ENCODE data around the gene MRGPRF.

The MRGPRF gene

DNA sequence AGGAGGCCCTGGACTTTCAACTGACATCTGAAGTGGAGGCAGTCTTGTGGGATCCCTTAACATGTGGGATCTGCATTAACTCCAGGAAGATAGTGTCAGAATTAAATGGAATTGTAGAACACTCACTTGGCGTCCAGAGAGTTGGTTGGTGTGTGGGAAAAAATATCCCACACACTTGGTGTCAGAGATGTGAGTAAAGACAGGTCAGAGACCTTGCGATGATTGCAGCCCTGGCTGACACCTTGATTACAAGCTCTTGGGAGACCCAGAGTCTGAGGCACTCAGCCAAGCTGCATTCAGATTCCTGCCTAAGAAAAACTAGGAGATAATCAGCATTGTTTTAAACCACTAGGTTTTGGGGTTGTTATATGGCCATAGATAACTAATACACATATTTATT is 28.5 kb upstream of the MRGPRF start:
- no peak for TF ChIP-seq GATA1 (IDR thresholded peaks at IDR 0.05; ENCODE audit: low read depth, low read length)
- TF ChIP-seq POLR2A (IDR thresholded peaks at IDR 0.05; ENCODE audit: low read length), result no peak
- no peak for DNase-seq

DNA sequence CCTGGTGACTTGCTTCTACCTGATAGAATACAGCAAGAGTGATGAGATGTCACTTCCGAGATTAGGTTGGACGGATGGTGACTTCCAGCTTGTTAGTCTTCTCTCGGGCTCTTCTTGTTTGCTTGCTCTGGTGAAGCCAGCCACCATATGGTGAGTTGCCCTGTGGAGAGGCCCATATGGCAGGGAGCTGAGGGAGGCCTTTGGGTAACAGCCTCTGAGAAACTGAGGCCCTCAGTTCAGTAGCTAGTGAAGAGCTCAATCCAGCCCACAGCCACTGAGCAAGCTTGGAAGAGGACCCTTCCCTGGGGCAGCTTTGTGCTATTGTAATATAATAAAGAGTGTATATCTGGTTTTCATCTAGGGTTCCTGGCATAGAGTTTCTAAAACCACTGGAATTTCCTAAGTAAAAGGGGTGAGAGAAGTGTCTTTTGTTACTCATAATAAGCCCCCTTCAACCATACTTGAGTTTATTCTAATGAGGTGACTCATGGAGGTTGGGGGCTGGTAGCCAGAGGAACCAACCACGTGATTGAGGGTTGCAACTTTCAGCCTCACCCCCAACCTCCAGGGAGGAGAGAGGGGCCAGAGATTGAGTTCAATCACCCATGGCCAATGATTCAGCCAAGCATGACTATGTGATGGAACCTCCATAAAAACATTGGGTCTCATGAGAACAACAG is 27.7 kb upstream of the MRGPRF start:
- DNase-seq, result no peak
- TF ChIP-seq POLR2A (IDR thresholded peaks at IDR 0.05; ENCODE audit: low read length), result no peak

DNA sequence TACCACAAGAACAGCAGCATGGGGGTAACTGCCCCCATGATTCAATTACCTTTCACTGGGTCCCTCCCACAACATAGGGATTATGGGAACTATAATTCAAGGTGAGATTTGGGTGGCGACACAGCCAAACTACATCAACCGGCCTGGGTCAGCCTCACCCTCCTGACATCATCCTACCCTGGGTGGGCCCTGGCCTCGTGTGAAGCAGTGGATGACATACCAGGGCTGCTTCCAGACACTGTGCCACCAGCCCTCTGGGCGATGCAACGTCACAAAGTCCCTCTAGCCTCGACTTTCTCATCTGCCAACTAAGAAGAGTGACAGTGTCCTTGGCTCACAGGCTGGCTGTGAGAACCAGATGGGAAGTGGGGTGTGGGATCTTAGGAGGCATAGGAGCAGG is 27.0 kb upstream of the MRGPRF start:
- DNase-seq, result no peak
- no peak for TF ChIP-seq POLR2A (IDR thresholded peaks at IDR 0.05; ENCODE audit: low read length)
- no peak for TF ChIP-seq GATA1 (IDR thresholded peaks at IDR 0.05; ENCODE audit: low read depth, low read length)

DNA sequence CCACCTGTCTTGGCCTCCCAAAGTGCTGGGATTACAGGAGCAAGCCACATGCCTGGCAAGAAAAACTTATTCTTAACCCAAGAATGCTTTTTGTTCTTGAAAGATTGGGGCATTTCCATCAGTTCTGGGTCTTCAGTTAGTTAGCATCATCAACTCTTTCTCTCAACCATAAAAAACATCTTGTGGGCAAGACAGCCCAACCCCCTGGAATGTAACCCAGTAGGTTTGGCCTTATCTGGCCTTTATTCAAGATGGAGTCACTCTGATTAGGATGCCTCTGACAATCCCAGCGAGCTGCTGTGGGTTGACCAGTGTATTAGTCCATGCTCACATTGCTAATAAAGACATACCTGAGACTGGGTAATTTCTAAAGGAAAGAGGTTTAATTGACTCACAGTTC is 26.5 kb upstream of the MRGPRF start:
- TF ChIP-seq POLR2A (IDR thresholded peaks at IDR 0.05; ENCODE audit: low read length) (no peak), GATA1 (IDR thresholded peaks at IDR 0.05; ENCODE audit: low read depth, low read length) (no peak)
- no peak for DNase-seq

DNA sequence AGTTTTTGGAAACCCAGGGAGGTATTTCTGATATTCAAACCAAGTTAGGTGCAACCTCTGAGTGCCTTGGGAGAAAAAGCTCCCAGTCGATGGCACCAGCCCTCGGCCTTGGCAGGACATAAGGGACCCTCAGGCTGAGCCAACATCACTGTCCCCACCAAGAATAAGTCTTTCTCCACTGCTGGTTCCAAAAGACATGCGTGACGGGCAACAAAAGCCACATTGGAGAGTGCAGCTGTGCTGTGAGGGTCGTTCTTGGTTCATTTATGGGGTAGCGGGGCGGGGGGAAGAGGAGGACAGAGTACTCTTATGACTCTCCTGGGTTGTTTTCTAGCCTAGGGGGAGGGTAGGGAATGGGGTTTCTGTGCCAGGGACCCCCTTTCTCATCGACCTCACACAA is 24.5 kb upstream of the MRGPRF start:
- TF ChIP-seq POLR2A (IDR thresholded peaks at IDR 0.05; ENCODE audit: low read length) (no peak), GATA1 (IDR thresholded peaks at IDR 0.05; ENCODE audit: low read depth, low read length) (no peak)
- no peak for DNase-seq

DNA sequence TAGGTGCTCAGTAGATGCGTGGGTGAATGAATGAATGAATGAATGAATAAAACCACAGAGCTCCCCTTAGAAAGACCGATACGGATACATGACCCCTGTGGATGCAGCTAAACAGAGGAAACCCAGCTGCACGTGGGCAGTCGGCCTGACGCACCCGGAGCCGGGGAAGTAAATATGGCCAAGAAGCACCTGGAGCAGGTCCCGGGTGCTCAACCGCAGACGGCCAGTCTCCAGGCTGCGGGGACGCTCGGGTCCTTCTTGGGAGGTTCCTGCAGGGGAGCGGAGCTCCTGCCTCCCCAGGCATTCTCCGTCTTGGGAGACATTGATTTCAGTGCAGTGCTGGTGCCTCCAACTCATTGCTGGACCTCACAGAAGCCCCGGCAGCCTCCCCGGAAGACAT is 24.0 kb upstream of the MRGPRF start:
- no peak for TF ChIP-seq POLR2A (IDR thresholded peaks at IDR 0.05; ENCODE audit: low read length)
- no peak for TF ChIP-seq GATA1 (IDR thresholded peaks at IDR 0.05; ENCODE audit: low read depth, low read length)
- no peak for DNase-seq

DNA sequence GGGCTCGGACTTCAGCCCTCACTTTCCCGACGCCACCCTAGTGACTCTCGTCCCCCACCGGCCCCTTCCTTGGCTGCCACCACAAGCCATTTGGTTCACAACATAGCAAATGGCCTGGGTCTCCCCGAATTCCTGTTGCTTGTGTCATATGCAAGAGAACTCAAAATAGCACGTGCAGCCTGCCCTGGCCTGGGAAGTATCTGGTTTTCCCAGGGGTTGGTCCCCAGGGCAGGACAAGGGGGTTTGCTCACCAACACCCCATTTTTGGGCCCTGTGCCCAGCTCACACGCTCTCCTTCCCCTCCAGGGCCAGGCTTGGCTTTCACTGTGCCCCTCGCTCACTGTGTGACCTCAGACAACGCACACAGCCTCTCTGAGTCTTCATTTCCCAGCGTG is 22.9 kb upstream of the MRGPRF start:
- TF ChIP-seq GATA1 (IDR thresholded peaks at IDR 0.05; ENCODE audit: low read depth, low read length), result no peak
- DNase-seq, result no peak

DNA sequence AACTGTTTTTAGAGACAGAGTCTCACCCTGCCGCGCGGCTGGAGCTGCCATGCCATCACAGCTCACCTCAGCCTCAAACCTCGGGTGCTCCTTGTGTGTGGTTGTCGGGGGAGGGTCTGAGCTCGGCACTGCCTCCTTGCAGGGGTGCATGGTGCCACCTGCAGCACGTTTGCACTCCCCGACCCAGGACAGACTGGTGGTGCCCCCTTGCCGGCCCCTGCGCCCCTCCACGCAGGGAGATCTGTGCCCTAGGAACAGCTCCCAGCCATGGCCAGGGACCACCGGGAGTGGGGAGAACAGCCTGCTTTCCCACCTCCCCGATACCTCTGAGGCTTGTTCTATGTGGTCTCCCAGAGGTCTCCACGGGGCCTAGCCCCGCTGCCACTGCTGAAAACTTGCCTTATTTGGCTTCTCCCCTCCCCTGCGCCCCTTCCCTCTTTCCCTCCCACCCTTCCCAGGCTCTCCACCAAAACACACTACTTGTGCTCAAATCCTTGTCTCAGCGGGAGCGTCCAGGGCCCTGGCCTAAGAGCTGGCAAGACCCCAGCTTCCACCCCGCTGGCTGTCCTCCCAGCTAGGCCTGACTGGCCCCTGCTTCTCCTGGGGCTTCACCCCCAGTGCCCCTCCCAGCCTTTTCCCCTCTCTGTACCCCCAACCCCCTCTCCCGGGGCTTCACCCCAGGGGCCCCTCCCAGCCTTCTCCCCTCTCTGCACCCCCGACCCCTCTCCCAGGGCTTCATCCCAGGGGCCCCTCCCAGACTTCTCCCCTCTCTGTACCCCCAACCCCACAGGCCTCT is 22.3 kb upstream of the MRGPRF start:
- no peak for DNase-seq
- TF ChIP-seq GATA1 (IDR thresholded peaks at IDR 0.05; ENCODE audit: low read depth, low read length) (no peak), POLR2A (IDR thresholded peaks at IDR 0.05; ENCODE audit: low read length) (no peak)

DNA sequence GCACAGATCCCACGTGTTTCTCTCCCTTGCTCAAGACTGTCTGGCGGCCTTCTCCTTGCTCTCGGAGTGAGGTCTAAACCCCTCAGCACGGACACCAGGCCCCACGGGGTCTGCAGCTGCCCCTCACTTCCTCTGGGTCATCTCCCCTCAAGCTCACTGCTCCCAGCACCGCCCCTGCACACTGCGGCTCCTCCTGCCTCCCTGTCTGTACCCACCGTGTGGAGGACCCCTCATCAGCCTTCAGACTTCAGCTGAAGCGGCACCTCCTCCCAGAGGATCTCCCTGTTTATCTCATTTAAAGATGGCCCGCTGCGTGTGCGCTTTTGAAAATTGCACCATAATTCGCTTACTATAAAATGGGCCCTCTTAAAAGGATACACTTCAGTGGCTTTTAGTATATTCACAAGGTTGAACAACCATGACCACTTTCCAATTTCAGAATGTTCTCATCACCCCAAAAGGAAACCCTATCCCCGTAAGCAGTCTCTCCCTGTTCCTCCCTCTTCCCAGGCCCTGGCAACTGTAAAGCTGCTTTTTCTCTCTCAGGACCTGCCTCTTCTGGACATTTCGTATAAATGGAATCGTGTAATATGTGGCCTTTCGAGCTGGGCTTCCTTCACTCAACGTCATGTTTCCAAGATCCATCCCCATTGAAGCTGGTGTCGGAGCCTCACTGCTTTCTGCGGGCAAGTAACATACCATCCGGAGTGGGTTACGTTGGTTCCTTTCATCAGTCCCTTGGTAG is 21.2 kb upstream of the MRGPRF start:
- TF ChIP-seq POLR2A (IDR thresholded peaks at IDR 0.05; ENCODE audit: low read length), result no peak
- TF ChIP-seq GATA1 (IDR thresholded peaks at IDR 0.05; ENCODE audit: low read depth, low read length), result no peak
- no peak for DNase-seq

DNA sequence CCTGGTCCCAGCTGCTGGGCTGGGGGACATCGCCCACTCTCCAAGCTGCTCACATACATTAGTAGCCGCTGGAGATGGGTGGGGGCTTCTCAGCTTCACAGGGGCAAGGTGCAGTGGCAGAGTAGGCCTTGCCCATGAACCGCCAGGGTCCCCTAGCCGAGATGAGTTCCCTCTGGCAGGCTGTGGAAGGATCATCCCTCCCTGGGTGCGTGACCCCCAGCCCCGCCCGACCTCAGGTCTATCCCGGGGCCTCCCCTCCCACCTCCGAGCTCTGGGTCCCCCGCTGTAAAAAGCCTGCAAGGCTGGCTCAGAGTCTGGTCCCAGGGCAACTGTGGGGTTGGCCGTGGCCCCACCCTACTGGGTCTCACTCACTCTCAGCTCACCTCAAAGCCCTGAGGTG is 20.4 kb upstream of the MRGPRF start:
- DNase-seq, result no peak
- TF ChIP-seq GATA1 (IDR thresholded peaks at IDR 0.05; ENCODE audit: low read depth, low read length) (no peak), POLR2A (IDR thresholded peaks at IDR 0.05; ENCODE audit: low read length) (no peak)

DNA sequence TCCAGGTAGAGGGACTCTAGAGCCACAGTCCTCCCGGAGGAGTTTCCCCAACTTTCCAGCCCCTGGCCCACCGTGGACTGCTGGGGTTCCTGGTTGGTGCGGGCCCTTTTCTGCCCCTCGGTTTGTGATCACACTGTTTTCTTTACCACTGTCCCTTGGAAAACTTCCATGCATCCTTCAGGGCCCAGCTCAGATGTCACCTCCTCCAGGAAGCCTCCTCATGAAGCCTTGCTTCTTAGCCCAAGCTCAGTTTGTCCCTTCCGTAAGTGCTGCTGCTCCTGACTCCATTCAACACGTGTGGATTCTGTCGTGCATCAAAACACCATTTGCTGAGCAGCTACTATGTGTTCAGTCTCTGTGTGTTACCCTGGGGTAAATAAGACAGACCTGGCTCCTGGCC is 19.8 kb upstream of the MRGPRF start:
- DNase-seq, result no peak
- no peak for TF ChIP-seq POLR2A (IDR thresholded peaks at IDR 0.05; ENCODE audit: low read length)
- no peak for TF ChIP-seq GATA1 (IDR thresholded peaks at IDR 0.05; ENCODE audit: low read depth, low read length)

DNA sequence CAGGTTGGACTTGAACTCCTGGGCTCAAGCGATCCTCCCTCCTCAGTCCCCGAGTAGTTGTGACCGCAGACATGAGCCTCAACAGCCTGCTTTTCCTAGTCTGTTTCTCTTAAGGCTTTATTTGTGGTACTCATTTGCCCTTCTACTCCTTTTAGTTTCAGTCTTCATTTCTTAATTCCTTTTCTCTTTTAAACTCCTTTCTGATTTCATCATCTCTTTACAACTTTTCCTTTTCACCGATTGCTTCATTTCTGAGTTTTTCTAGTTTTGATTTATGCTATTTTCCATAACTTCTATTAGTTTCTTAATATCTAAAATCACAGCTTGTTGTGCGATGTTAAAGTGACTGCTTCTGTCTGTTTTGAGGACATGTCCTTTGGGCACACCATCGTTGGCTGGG is 17.3 kb upstream of the MRGPRF start:
- TF ChIP-seq POLR2A (IDR thresholded peaks at IDR 0.05; ENCODE audit: low read length) (no peak), GATA1 (IDR thresholded peaks at IDR 0.05; ENCODE audit: low read depth, low read length) (no peak)
- DNase-seq, result no peak

DNA sequence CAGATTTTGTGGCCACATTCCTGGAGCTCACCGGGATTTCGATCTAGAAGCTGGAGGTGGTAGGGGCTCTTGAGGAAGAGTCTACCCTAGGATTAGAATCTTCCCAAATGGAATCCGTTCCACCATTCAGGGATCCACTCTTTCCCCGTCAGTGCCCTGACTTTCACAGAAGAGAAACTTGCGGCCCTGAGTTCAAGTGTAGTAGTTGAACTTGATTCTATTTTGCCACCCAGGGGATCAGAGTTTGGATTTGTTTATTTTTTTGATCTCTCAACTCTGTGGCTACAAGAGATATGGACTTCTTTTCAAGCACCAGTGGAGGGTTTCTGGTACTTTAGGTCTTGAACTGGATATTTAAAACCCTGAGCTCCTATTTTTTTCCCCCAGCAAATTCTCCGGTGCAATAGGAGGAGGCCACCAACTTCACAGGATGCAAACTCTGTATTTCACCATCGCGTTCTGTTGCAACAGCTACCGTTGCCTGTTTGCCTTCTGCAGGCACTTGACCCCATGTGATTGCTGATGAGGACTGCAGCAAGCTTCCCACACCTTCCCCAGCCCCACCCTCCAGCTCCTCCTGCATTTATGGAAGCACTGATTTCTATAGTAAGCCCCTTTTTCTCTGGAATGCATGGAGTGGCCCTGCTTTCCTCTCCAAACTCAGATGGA is 14.8 kb upstream of the MRGPRF start:
- TF ChIP-seq GATA1 (IDR thresholded peaks at IDR 0.05; ENCODE audit: low read depth, low read length), result no peak
- no peak for TF ChIP-seq POLR2A (IDR thresholded peaks at IDR 0.05; ENCODE audit: low read length)
- no peak for DNase-seq

DNA sequence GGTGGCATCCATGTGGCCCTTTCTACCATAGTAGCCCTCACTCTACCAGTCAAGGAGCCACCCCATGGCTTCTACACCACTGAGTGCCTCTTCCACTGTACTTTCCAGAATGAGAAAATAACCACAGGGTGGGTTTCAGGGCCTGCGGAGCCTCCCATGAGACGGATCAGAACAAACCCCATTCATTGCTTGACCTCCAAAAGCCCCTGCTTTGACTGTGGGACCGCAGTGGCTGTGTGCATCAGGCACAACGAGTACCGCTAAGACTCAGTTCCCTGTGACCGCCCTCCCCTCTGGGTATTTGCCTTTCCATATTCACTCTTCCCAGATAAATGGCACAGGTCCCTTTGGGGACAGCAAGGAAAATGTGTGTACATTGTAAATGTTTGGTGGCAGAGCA is 11.5 kb upstream of the MRGPRF start:
- DNase-seq, result no peak
- TF ChIP-seq POLR2A (IDR thresholded peaks at IDR 0.05; ENCODE audit: low read length), result no peak
- no peak for TF ChIP-seq GATA1 (IDR thresholded peaks at IDR 0.05; ENCODE audit: low read depth, low read length)
